NOMO-1 (cell line): ENCODE data around the gene FAM228B.
"Not testable (repeated sequence)": the region's sequence is repeated elsewhere in the genome, so short reads cannot be mapped to it uniquely, and the experiment has no call there.

ENCODE experiments used
- DNase-seq, 2 experiments: peaks; one replicate each; lab custom pipeline; 2025; ENCODE audit not compliant: unreplicated experiment in 2 of 2; lab: John Stamatoyannopoulos, UW

FAM228B gene

DNA sequence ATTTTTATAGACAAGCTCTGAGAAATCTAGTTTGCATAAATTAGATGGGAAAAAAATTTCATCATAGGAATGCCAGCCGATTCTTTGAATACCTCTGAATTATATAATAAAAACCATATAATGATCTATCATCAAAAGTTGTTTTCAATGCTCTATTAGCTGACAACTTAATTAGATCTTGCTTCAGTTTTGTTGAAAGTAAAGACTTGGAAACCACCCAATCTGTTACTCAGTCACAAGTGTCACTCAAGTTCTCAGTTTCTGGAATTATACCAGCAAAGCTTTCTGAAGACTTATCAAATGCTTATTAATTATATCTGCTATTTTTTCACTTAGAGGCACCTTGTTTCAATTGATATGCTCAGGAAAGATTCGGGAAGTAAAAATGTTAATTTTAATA lies 21.3 kb upstream of the FAM228B start:
- no peak for DNase-seq

DNA sequence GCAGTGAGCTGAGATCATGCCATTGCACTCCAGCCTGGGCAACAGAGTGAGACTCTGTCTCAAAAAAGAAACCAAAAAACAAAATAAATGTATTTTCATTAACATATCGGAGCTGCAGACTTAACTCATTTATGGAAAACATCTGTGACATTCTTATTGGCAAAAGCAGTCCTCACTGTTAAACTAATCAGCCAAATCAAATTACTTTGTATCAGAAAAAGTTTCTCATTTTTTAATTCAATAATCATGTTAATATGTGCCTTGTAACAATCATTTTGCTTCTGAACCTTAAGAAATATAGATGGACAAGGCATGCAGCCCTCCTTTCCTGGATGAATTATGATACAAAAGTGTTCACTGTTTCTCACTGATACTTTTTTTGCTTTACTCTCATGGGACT lies 20.6 kb upstream of the FAM228B start:
- no peak for DNase-seq

DNA sequence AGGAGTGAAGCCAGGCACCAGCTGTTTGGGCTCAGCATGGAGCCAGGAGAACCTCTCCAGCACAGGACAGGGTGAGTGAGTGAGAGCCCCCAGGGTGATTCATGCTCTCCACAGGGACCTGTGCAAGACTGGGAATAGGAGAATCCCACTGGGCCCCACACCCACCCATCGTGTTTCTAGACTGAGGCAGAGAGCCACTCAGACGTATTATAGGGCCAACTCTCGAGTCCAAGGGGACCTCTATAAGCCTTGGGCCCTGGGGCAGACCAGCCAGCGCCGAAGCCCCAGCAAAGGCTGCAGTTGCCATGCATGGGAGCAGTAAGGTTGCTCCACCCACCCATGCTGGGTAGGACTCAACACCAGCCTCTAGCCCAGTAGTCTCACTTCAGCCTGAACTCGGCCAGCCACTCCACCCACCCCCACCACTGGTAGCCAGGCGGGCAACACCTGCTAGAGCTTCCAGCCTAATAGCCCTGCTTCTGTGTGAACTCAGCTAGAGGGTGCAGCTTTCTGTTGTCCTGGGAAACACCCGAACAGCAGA lies 19.1 kb upstream of the FAM228B start:
- DNase-seq = no peak

DNA sequence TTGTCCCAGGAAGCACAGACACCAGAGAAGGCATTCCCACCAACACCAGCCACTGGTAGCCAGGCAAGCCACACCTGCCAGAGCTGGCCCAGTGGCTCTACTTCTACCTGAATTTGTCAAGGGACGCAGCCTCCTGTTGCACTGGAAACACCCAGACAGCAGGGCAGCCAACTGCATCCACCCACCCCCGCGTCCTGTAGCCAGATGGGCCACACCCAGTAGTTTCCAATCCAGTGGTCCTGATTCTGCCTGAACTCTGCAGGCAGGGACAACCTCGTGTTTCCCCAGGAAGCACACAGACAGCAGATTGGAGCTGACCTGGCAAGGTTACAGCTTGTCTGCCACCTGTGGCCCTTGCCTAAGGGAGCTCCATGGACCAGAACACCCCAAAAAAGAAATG lies 18.4 kb upstream of the FAM228B start:
- DNase-seq = no peak

DNA sequence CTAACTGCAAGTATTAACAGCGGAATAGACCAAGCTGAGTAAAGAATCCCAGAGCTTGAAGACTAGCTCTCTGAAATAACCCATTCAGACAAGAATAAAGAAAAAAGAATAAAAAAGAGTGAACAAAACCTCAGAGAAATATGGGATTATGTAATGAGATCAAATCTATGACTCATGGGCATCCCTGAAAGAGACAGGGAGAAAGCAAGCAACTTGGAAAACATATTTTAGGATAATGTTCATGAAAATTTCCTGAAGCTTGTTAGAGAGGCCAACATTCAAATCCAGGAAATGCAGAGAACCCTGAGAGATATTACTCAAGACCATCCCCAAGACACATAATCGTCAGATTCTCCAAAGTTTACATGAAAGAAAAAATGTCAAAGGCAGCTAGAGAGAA lies 17.5 kb upstream of the FAM228B start:
- DNase-seq = no peak

DNA sequence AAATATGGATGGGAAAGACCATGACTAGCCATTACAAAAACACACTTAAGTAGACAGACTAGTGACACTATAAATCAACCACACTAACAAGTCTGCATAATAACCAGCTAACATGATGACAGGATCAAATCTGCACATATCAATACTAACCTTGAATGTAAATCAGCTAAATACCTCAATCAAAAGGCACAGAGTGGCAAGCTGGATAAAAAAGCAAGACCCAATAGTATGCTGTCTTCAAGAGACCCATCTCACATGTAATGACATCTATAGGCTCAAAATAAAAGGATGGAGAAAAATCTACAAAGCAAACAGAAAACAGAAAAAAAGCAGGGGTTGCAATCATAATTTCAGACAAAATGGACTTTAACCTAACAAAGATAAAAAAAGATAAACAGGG lies 16.5 kb upstream of the FAM228B start:
- DNase-seq = no peak

DNA sequence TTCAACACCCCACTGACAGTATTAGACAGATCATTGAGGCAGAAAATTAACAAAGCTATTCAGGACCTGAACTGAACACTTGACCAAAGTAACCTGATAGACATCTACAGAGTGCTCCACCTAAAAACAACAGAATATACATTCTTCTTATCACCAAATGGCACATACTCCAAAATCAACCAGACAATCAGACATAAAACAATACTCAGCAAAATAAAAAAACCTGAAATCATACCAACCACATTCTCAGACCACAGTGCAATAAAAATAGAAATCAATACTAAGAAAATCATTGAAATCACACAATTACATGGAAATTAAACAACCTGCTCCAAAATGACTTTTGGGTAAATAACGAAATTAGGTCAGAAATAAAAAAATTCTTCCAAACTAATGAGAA lies 15.9 kb upstream of the FAM228B start:
- no peak for DNase-seq

DNA sequence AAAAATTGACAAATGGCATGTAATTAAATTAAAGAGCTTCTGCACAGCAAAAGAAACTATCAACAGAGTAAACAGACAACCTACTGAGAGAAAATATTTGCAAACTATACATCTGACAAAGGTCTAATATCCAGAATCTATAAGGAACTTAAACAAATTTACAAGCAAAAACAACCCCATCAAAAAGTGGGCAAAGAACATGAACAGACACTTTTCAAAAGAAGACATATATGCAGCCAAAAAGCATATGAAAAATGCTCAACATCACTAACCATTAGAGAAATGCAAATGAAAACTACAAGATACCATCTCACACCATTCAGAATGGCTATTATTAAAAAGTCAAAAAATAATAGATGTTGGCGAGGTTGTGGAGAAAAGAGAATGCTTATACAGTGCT lies 13.8 kb upstream of the FAM228B start:
- DNase-seq = not testable (repeated sequence)

DNA sequence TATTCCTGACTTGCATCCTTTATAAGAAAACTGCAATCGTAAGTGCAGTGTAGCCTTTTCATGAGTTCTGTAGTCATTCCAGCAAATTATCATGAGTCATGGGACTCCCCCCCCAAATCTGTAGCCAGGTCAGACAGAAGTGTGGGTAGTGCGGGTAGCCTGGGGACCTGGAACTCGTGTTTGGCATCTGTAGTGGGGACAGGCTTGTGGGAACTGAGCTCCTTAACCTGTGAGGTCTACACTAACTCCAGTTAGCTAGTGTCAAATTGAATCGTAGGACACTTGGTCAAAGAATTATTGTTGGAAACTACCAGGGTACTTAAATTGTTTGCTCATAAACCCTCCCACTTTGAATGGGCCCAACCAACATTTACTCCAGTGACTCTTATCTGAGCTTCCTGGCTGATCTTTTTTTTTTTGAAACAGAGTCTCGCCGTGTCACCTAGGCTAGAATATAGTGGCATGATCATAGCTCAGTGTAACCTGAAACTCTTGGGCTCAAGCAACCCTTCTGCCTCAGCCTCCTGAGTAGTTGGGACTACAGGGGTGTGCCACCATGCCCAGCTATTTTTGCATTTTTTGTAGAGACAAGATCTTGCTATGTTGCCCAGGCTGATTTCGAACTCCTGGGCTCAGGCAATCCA lies 12.5 kb upstream of the FAM228B start:
- DNase-seq = no peak

DNA sequence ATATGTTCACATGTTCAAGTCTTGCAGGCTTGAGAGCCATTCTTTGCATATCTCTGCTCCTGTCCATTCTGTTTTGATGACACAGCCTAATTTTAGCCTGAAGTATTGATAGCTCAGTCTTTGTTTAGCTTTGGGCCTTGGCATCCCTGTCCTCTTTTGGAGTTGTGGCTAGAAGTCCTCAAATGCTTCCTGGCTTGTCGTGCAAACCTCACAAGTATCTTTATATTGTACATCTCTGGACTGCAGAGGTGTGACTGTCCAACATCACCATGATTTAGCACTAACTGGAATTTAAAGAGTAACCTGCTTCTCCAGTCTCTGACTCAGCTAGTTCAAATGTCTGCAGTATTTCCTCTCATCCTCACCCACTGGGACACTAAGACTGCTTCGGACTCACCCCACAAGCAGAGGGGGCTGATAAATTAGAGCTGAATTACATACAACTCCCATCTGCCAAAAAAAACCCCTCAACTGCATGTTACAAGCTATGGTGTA lies 11.8 kb upstream of the FAM228B start:
- DNase-seq = no peak

DNA sequence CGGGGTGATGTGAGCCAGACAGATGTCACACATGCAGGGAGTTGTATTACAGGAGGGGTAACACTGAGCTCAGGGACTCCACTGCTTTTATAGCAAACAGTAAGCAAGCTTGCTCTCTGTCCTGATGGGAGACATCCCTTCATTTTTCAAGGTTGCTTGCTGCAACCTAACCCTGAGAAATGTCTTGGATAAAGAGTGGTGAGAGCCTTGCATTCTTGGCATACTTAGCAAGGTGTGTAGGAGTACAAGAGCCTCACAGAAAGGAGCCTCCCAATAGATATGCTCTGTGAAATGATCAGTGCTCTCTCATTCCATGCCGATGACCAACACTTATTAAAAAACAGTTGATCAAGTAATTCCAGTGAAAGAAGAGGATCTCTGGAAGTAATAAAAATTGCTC lies 8.2 kb upstream of the FAM228B start:
- DNase-seq = no peak

DNA sequence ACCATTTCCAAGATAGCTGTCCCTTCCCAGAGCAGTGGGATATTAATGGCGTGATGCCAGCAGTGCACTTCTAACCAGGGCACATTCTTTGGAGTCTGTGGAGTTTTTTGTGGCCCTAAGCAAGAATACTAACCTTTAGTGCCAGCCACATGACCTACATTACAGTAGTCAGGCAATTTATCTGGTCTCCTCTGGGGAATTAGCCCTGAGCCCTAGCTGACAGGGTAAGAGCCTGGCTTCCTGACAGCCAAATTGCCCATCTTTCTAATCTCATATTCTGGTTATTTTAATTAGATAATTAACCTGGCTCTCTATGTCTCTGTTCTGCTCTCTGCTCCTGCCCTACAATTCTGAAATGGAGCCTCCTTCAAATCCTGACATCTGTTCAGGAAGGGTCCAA lies 5.4 kb upstream of the FAM228B start:
- DNase-seq = no peak

DNA sequence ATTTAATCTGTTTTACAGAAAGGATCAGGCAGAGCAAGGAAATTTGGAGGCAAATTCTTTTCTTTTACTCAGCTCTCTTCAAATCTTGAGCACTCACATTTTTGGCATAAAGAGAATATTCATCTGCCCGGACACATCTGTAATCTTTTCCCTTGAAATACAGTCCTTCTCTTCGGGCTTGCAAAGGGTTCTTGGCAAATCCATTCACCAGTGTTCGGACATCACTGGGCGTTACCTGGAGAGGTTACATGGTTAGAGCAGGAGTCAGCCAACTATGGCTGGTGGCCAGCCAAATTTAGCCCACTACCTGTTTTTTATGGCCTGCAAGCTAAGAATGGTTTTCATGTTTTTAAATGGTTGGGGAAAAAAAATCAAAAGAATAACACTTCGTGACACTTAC lies 2.2 kb upstream of the FAM228B start:
- no peak for DNase-seq

DNA sequence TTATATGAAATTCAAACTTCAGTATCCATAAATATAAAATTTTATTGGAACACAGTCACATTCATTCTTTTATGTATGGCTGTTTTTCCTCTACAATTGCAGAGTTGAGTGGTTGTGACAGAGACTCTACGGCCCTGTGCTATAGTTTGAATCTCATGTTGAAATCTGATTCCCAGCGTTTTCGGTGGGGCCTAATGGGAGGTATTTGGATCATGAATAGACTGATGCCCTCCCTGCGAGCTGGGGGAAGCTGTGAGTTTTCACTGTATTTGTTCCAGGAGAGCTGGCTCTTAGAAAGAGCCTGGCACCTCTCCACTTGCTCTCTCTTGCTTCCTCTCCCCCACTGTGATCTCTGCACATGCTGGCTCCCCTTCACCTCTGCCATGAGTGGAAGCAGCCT lies 1.8 kb upstream of the FAM228B start:
- no peak for DNase-seq

DNA sequence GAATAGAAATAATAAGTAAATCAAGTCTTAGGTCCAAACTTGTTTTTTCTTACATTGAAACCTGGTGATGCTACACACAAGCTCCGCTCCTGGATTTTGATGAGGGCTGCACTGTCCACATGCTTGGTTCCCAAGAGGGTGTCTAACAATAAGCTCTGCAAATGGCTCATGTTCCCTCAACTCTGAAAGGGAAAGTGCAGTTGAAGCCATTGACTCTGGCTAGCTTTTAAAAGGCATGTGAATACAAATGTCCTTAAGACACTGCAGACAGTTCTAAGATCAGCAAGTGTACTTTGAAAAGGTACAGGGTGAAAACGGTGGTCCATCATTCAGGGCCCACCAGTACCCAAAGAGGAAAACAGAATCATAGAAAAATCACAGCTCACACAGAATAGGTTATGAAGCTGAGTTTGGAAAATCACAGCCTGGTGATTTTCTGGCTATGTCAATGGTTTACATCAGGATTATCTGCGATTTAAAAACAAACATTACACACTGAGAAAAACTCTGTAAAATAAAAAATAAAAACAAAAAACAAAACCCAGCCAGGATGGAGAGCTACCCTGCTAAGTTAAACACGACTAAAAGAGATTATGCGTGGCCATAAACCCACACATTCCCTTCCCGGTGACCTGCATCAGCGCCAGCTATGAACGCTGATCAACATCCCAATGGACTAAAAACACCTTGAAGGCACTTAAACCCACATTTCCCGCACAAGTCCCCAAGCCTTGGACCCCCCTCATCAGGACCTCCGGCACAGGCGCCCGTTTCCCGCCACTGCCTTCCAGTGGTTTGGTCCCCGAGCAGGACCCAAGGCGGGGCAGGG lies 689 bp upstream of the FAM228B start:
- DNase-seq = no peak

DNA sequence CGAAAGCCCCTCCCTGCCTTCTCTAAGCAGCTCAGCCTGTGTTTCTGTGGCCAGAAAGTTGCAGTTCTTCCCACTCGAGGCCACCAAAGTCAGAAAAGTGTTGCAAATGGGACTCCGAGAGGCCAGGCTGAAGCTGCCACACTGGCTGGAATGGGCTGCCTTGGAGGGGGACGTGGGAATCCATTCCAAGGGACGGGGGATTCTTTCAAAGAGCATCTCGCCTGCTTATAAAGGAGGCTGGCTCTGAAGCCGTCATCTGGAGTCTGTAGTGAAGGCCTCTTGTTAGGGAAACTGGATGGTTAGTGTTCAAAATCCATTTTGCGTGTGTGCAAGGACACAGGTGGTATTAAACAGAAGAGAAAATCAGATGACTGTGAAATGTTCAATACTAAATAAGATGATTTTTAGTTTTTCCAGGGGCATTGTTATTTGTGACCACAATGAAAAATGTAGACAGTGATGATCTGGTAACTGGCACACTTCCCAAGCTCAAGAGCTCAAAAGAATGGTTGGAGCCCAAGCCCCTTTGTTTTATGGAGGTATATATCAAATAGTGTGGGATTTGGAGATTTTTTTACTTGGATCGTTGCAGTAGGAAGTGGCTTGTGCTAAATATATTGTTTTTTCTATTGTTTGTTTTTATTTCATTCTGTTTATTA lies 782 bp downstream of the FAM228B start:
- DNase-seq = peak in 1 of 2 experiments; percentile 34

DNA sequence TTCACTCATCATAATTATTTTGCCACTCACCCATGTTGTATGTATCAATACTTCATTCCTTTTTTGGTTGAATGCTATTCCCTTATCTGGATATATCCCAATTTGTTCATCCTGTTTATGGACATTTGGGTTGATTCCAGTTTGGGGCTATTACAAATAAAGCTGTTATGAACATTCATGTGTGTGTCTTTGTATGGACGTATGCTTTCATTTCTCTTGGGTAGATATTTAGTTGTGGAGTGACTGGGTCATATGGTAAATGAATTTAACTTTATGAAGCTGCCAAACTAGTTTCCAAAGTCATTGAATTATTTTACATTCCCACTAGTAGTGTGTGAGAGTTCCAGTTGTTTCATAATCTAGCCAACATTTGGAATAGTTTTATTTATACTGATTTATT lies 2.7 kb downstream of the FAM228B start:
- no peak for DNase-seq

DNA sequence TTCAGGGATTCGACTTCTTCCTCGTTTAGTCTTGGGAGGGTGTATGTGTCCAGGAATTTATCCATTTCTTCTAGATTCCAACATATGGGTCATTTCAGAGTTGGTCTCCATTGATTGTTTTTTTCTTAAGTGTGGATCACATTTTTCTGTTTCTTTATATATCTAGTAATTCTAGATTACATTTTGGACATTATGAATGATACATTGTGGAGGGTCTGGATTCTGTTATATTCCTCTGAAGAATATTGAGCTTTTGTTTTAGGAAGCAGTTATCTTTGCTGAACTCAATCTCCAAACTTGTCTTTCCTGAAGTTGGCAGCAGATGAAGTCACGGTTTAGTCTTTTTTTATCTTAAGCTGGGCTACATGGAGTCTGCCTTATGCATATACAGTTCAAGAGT lies 9.3 kb downstream of the FAM228B start:
- no peak for DNase-seq

DNA sequence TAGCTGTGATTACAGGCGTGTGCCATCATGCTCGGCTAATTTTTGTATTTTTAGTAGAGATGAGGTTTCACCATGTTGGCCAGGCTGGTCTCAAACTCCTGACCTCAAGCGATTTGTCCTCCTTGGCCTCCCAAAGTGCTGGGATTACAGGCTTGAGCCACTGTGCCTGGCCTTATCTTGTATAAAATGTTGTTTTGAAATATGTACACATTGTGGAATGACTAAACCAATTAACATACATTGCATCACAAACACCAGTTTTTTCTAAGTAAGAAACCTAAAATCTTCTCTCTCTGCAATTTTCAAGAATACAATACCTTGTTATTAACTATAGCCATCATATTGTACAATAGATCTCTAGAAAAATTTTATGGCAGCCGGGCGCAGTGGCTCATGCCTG lies 17.0 kb downstream of the FAM228B start:
- not testable (repeated sequence) for DNase-seq

DNA sequence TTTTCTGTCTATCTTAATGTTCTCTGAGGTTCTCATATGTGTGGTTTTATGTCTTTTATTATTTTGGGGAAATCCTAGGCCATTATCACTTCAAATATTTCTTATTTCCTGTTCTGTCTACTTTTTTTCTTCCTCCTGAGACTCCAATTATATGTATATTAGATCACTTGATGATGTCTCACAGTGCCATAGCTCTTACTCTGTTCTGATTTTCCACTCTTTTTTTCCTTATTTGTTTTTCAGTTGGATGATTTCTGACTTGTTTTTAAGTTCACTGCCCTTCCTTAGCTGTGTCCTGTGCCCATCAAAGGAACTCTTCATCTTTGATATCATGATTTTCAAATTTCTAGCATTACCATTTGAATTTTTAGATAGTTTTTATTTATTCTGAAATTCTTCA lies 24.1 kb downstream of the FAM228B start:
- no peak for DNase-seq

DNA sequence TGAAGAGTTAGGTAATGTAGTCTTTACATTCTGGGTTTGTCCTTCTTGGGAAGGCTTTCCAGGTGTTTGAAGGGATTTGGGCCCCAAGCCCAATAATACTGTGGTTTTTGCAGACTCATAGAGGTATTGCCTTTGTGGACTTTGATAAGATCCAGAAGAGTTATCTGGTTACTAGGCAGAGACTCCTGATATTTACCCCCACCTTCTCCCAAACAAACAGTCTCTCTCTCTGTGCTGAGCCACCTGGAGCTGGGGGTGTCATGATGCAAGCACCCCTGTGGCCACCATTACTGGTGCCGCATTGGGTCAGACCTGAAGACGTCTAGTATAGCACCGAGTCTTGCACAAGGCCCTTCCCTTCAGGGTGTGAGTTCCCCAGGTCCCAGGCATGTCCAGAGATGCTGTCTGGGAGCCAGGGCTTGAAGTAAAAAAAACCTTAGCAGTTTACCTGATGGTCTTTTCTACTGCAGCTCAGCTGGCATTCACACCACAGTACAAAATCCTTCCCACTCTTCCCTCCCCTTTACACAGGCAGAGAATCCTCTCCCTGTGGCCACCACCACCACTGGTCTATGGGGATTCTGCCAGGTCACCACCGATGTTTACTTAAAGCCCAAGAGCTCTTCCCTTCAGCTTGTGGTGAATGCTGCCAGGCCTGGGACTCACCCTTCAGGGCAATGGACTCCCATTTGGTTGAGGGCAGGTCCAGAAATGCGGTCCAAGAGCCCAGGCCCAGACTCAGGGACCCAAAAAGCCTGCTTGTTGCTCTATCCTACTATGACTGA lies 29.3 kb downstream of the FAM228B start:
- no peak for DNase-seq
